CD14-positive monocyte (primary cell): ENCODE measurements around the gene OR4F15. TPM values are rescaled to one million over a fixed set of nuclear protein-coding genes. Genes with fewer than 3 reads are reported as not detected.

Experiments used
- DNase-seq, 3 donors: peaks; one replicate each; pipeline ENCODE4 v3.0.0-alpha.2; 2011 to 2022
- H2AFZ ChIP-seq: 2 replicates; pipeline ENCODE4 v1.6.0; 2012; ENCODE audit warnings: mild to moderate bottlenecking, low read depth, low read length, inconsistent platforms; ENCODE audit not compliant: insufficient read depth, poor library complexity, severe bottlenecking
- H3K27ac ChIP-seq, 2 donors: 1 replicate in 1 of 2; 2 replicates in 1 of 2; pipeline ENCODE4 v1.5.1; 2012 to 2013; ENCODE audit warnings: low read length in 2 of 2, control low read depth in 1 of 2, inconsistent platforms in 1 of 2, low read depth in 1 of 2, mild to moderate bottlenecking in 1 of 2
- H3K27me3 ChIP-seq, 2 donors: one replicate each; pipeline versions ENCODE4 v1.6.0 to v1.6.1; 2011 to 2013; ENCODE audit warnings: low read length in 2 of 2; ENCODE audit not compliant: control insufficient read depth in 2 of 2, insufficient read depth in 2 of 2
- H3K36me3 ChIP-seq, 2 donors: replicated peaks in 1 of 2; 1 replicate in 1 of 2; 2 replicates in 1 of 2; pipeline versions ENCODE4 v1.5.1 to v1.6.1; 2012 to 2013; ENCODE audit warnings: low read length in 2 of 2, control low read depth in 1 of 2, inconsistent platforms in 1 of 2, mild to moderate bottlenecking in 1 of 2; ENCODE audit not compliant: insufficient read depth in 2 of 2, control insufficient read depth in 1 of 2
- H3K4me1 ChIP-seq, 2 donors: 1 replicate in 1 of 2; 2 replicates in 1 of 2; pipeline versions ENCODE4 v1.5.1 to v1.6.1; 2012 to 2013; ENCODE audit warnings: low read length in 2 of 2, control low read depth in 1 of 2, inconsistent platforms in 1 of 2, mild to moderate bottlenecking in 1 of 2, moderate library complexity in 1 of 2; ENCODE audit not compliant: insufficient read depth in 2 of 2, control insufficient read depth in 1 of 2
- H3K4me2 ChIP-seq: replicated peaks from 2 replicates; pipeline ENCODE3; 2012; ENCODE audit warnings: low read length, moderate library complexity, mild to moderate bottlenecking; ENCODE audit not compliant: poor library complexity, severe bottlenecking; ENCODE audit errors: extremely low read depth
- H3K4me3 ChIP-seq, 3 experiments: fragments of 200-600 bp in 1 of 3; sonication (generic) in 1 of 3; replicated peaks in 1 of 3; 1 replicate in 2 of 3; 2 replicates in 1 of 3; pipeline ENCODE4 v1.5.1; 2011 to 2013; ENCODE audit warnings: low read length in 3 of 3, mild to moderate bottlenecking in 3 of 3, control low read depth in 2 of 3, low read depth in 2 of 3, inconsistent platforms in 1 of 3, moderate library complexity in 1 of 3
- H3K79me2 ChIP-seq: 2 replicates; pipeline ENCODE4 v1.6.0; 2012; ENCODE audit warnings: mild to moderate bottlenecking, control low read depth, inconsistent platforms, low read length, moderate library complexity; ENCODE audit not compliant: insufficient read depth
- H3K9ac ChIP-seq: 2 replicates; pipeline ENCODE4 v1.6.0; 2017; ENCODE audit warnings: low read length, mild to moderate bottlenecking; ENCODE audit not compliant: insufficient read depth, poor library complexity, severe bottlenecking
- H3K9me3 ChIP-seq, 2 donors: replicated peaks in 1 of 2; 1 replicate in 1 of 2; 2 replicates in 1 of 2; pipeline versions ENCODE4 v1.5.1 to v1.6.1; 2012 to 2013; ENCODE audit warnings: low read length in 2 of 2, control low read depth in 1 of 2; ENCODE audit not compliant: control insufficient read depth in 1 of 2, insufficient read depth in 1 of 2
- H4K20me1 ChIP-seq: 2 replicates; pipeline ENCODE4 v1.6.0; 2012; ENCODE audit warnings: mild to moderate bottlenecking, low read length, control low read depth, moderate library complexity; ENCODE audit not compliant: insufficient read depth
- H3K27ac Mint-ChIP-seq, 7 donors: one replicate each; pipeline ENCODE4 v1.8.0; 2020; ENCODE audit warnings: mild to moderate bottlenecking in 7 of 7, mixed read lengths in 7 of 7, moderate library complexity in 6 of 7, inconsistent platforms in 2 of 7
- H3K27me3 Mint-ChIP-seq, 3 donors: one replicate each; pipeline ENCODE4 v1.8.0; 2021 to 2022; ENCODE audit warnings: low read depth in 3 of 3, mild to moderate bottlenecking in 3 of 3, mixed read lengths in 3 of 3, moderate library complexity in 3 of 3, inconsistent platforms in 1 of 3
- H3K36me3 Mint-ChIP-seq, 2 donors: one replicate each; pipeline ENCODE4 v1.8.0; 2020; ENCODE audit warnings: mixed read lengths in 2 of 2, inconsistent platforms in 1 of 2, mild to moderate bottlenecking in 1 of 2
- H3K4me1 Mint-ChIP-seq: one replicate; pipeline ENCODE4 v1.8.0; 2020; ENCODE audit warnings: mild to moderate bottlenecking, mixed read lengths
- H3K4me3 Mint-ChIP-seq, 2 donors: one replicate each; pipeline ENCODE4 v1.8.0; 2020; ENCODE audit warnings: mild to moderate bottlenecking in 2 of 2, mixed read lengths in 2 of 2, moderate library complexity in 1 of 2
- H3K9me3 Mint-ChIP-seq, 7 donors: one replicate each; pipeline ENCODE4 v1.8.0; 2020 to 2022; ENCODE audit warnings: mixed read lengths in 7 of 7, mild to moderate bottlenecking in 6 of 7, moderate library complexity in 6 of 7, inconsistent platforms in 2 of 7
- WGBS: methylation state at CpG from one replicate; pipeline ENCODE4 v1.1.5; 2013; ENCODE audit warnings: missing lambda C conversion rate; ENCODE audit not compliant: insufficient coverage; 5-methylcytosine and 5-hydroxymethylcytosine counted together
- intact Hi-C, 2 donors: fragments of 100-400 bp; cut with micrococcal nuclease; formaldehyde crosslinking; loops; one replicate each; pipeline versions ENCODE4 v1.15.0 to v1.15.1; 2023
- polyA plus RNA-seq, 3 donors: library from polyadenylated mRNA; depleted of rRNA in 1 of 3; unstranded in 2 of 3; stranded (reverse) in 1 of 3; fragments of 300-500 nt in 2 of 3; fragments of >200 nt in 1 of 3; fragmentation: Illumina TruSeq in 2 of 3; gene quantifications; 1 replicate in 2 of 3; 2 replicates in 1 of 3; pipeline ENCODE4 v1.2.3, GENCODE V29; 2012 to 2021
- small RNA-seq: library from RNA; depleted of rRNA; stranded (forward); fragments of <200 nt; gene quantifications from one replicate; pipeline ENCODE3, GENCODE V24; 2012; ENCODE audit warnings: low read depth; ENCODE audit not compliant: insufficient read length
- TF ChIP-seq, protein P1 (sequence below): fragments of 200-600 bp; IDR thresholded peaks from one replicate; pipeline ENCODE4 v1.8.0; 2022; ENCODE audit warnings: antibody characterized with exemption, mild to moderate bottlenecking

Gene OR4F15
- polyA plus RNA-seq, 3 donors = not detected

- no peaks in the 10 kb centered on the region for H3K4me1 Mint-ChIP-seq
- Histone ChIP-seq H3K4me3 (no peak overlapping the region), H3K27ac (no peak overlapping the region), H3K36me3 (no peaks in the 10 kb centered on the region), H3K79me2 (no peaks in the 10 kb centered on the region), H3K9me3 (no peaks in the 10 kb centered on the region), H3K4me1 (no peaks in the 10 kb centered on the region), H3K9ac (no peak overlapping the region), H3K4me2 (no peak overlapping the region), H3K27me3 (peaks cover 0 to 2% of the 10 kb centered on the region in 2 donors), H2AFZ (no peak overlapping the region), H4K20me1 (no peaks in the 10 kb centered on the region)
- H3K36me3 Mint-ChIP-seq = no peaks in the 10 kb centered on the region
- H3K4me3 Mint-ChIP-seq = no peak overlapping the region
- H3K9me3 Mint-ChIP-seq = no peaks in the 10 kb centered on the region
- no CpG with 5 or more reads among the region's 1 CpG for WGBS
- H3K27me3 Mint-ChIP-seq = peaks cover 0 to 10% (median 0%) of the 10 kb centered on the region in 3 donors
- no peak overlapping the region for H3K27ac Mint-ChIP-seq
- intact Hi-C loops = no loop called here
- DNase-seq = no peak
- TF ChIP-seq, protein P1, sequence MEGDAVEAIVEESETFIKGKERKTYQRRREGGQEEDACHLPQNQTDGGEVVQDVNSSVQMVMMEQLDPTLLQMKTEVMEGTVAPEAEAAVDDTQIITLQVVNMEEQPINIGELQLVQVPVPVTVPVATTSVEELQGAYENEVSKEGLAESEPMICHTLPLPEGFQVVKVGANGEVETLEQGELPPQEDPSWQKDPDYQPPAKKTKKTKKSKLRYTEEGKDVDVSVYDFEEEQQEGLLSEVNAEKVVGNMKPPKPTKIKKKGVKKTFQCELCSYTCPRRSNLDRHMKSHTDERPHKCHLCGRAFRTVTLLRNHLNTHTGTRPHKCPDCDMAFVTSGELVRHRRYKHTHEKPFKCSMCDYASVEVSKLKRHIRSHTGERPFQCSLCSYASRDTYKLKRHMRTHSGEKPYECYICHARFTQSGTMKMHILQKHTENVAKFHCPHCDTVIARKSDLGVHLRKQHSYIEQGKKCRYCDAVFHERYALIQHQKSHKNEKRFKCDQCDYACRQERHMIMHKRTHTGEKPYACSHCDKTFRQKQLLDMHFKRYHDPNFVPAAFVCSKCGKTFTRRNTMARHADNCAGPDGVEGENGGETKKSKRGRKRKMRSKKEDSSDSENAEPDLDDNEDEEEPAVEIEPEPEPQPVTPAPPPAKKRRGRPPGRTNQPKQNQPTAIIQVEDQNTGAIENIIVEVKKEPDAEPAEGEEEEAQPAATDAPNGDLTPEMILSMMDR = no peak
Measured at GRCh38 chr15:101852356-101852755, 40.4 kb downstream of the OR4F15 start.

Small RNAs within 50 kb of the gene (small RNA-seq; reads per million reads assigned to genes)
- not detected for gene RN7SL209P

Other genes with a start within 250 kb of the OR4F15 start
- gene TM2D3, start 159.8 kb upstream of the OR4F15 start, polyA plus RNA-seq = 10 to 100 TPM; 22.9 to 54.6 (median 26.5) TPM
- 1 to 10 TPM; 1.3 to 2.4 (median 1.8) TPM for gene TARS3, start 87.7 kb upstream of the OR4F15 start, polyA plus RNA-seq
- not detected for gene OR4F6, start 8.7 kb upstream of the OR4F15 start, polyA plus RNA-seq